H9 (cell line): ENCODE results near the gene ARFIP1. TPM values are rescaled to one million over a fixed set of nuclear protein-coding genes. Genes with fewer than 3 reads are reported as not detected.
A peak's percentile ranks its signal among the peaks of the same experiment; 100 is the strongest.

Source experiments
- DNase-seq: peaks from one replicate; pipeline ENCODE4 v3.0.0-alpha.2; 2017
- H2AFZ ChIP-seq: one replicate; pipeline ENCODE4 v1.6.1; 2013; ENCODE audit warnings: mild to moderate bottlenecking, low read length, control low read depth, moderate library complexity
- H2AK5ac ChIP-seq: 2 replicates; pipeline ENCODE4 v1.6.1; 2013; ENCODE audit warnings: low read length, control low read depth, mixed read lengths; ENCODE audit not compliant: insufficient read length
- H2BK120ac ChIP-seq: one replicate; pipeline ENCODE4 v1.6.1; 2013; ENCODE audit warnings: low read depth, mild to moderate bottlenecking, low read length, control low read depth, inconsistent platforms; ENCODE audit not compliant: poor library complexity, severe bottlenecking
- H2BK12ac ChIP-seq: 2 replicates; pipeline ENCODE4 v1.6.1; 2013; ENCODE audit warnings: low read length, control low read depth, mixed read lengths, low read depth; ENCODE audit not compliant: insufficient read length
- H2BK15ac ChIP-seq: 2 replicates; pipeline ENCODE4 v1.6.1; 2013; ENCODE audit warnings: low read depth, low read length, control low read depth
- H2BK20ac ChIP-seq: one replicate; pipeline ENCODE4 v1.6.1; 2013; ENCODE audit warnings: low read depth, mild to moderate bottlenecking, low read length, control low read depth, inconsistent platforms; ENCODE audit not compliant: poor library complexity, severe bottlenecking
- H2BK5ac ChIP-seq: 2 replicates; pipeline ENCODE4 v1.6.1; 2013; ENCODE audit warnings: low read length, control low read depth, mixed read lengths; ENCODE audit not compliant: insufficient read length
- H3K14ac ChIP-seq: 2 replicates; pipeline ENCODE4 v1.6.1; 2013; ENCODE audit warnings: low read length, control low read depth; ENCODE audit not compliant: insufficient read depth
- H3K18ac ChIP-seq: 2 replicates; pipeline ENCODE4 v1.6.1; 2013; ENCODE audit warnings: low read depth, mild to moderate bottlenecking, mixed read lengths, low read length, control low read depth; ENCODE audit not compliant: insufficient read length
- H3K23ac ChIP-seq: 2 replicates; pipeline ENCODE4 v1.6.1; 2013; ENCODE audit warnings: low read length, control low read depth, mixed read lengths, low read depth; ENCODE audit not compliant: insufficient read length
- H3K23me2 ChIP-seq: 2 replicates; pipeline ENCODE4 v1.6.1; 2013; ENCODE audit warnings: low read depth, mild to moderate bottlenecking, mixed read lengths, low read length, control low read depth; ENCODE audit not compliant: insufficient read length, poor library complexity, severe bottlenecking
- H3K27ac ChIP-seq: 2 replicates; pipeline ENCODE4 v1.5.1; 2013; ENCODE audit warnings: low read length, control low read depth, mixed read lengths, low read depth; ENCODE audit not compliant: insufficient read length
- H3K27me3 ChIP-seq: 2 replicates; pipeline ENCODE4 v1.6.1; 2013; ENCODE audit warnings: low read length, control low read depth, inconsistent platforms; ENCODE audit not compliant: insufficient read depth
- H3K4ac ChIP-seq: 2 replicates; pipeline ENCODE4 v1.6.1; 2013; ENCODE audit warnings: low read depth, mild to moderate bottlenecking, control low read depth, inconsistent platforms, low read length, moderate library complexity
- H3K4me1 ChIP-seq: 2 replicates; pipeline ENCODE4 v1.6.1; 2013; ENCODE audit warnings: low read length, control low read depth, inconsistent platforms; ENCODE audit not compliant: insufficient read depth
- H3K4me2 ChIP-seq: 2 replicates; pipeline ENCODE4 v1.6.1; 2013; ENCODE audit warnings: low read length, control low read depth, mixed read lengths; ENCODE audit not compliant: insufficient read length, insufficient read depth
- H3K56ac ChIP-seq: 2 replicates; pipeline ENCODE4 v1.6.1; 2013; ENCODE audit warnings: low read depth, mild to moderate bottlenecking, mixed read lengths, low read length, control low read depth; ENCODE audit not compliant: insufficient read length
- H3K79me1 ChIP-seq: 2 replicates; pipeline ENCODE4 v1.6.1; 2013; ENCODE audit warnings: low read depth, mild to moderate bottlenecking, moderate library complexity, low read length, control low read depth, inconsistent platforms; ENCODE audit not compliant: insufficient read depth, poor library complexity, severe bottlenecking
- H3K79me2 ChIP-seq: 2 replicates; pipeline ENCODE4 v1.6.1; 2013; ENCODE audit warnings: low read length, control low read depth, inconsistent platforms; ENCODE audit not compliant: insufficient read depth
- H3K9ac ChIP-seq: 2 replicates; pipeline ENCODE4 v1.6.1; 2013; ENCODE audit warnings: low read length, control low read depth, mixed read lengths; ENCODE audit not compliant: insufficient read length; ENCODE audit errors: extremely low read depth
- H3K9me3 ChIP-seq: one replicate; pipeline ENCODE4 v1.6.1; 2013; ENCODE audit warnings: low read depth, low read length, inconsistent platforms; ENCODE audit not compliant: control insufficient read depth
- H3T11ph ChIP-seq: one replicate; pipeline ENCODE4 v1.6.1; 2013; ENCODE audit warnings: mild to moderate bottlenecking, low read length, control low read depth, inconsistent platforms
- H4K20me1 ChIP-seq: one replicate; pipeline ENCODE4 v1.6.1; 2013; ENCODE audit not compliant: control insufficient read depth, insufficient read length, insufficient read depth
- H4K5ac ChIP-seq: 2 replicates; pipeline ENCODE4 v1.6.1; 2013; ENCODE audit warnings: low read depth, mild to moderate bottlenecking, mixed read lengths, low read length, control low read depth; ENCODE audit not compliant: insufficient read length
- H4K8ac ChIP-seq: replicated peaks from 2 replicates; pipeline ENCODE4 v1.6.1; 2013; ENCODE audit warnings: low read length, control low read depth, mixed read lengths, low read depth; ENCODE audit not compliant: insufficient read length
- H4K91ac ChIP-seq: 2 replicates; pipeline ENCODE4 v1.6.1; 2013; ENCODE audit warnings: low read depth, mild to moderate bottlenecking, moderate library complexity, mixed read lengths, low read length, control low read depth; ENCODE audit not compliant: insufficient read length
- H3K27ac Mint-ChIP-seq, 3 experiments: 2 replicates in 2 of 3; 3 replicates in 1 of 3; pipeline ENCODE4 v1.8.0; 2020 to 2021; ENCODE audit warnings: mixed read lengths in 3 of 3, mild to moderate bottlenecking in 1 of 3, moderate library complexity in 1 of 3
- H3K27me3 Mint-ChIP-seq: 2 replicates; pipeline ENCODE4 v1.8.0; 2021; ENCODE audit warnings: low read depth, mild to moderate bottlenecking, moderate library complexity, mixed read lengths
- H3K36me3 Mint-ChIP-seq, 3 experiments: 2 replicates in 2 of 3; 3 replicates in 1 of 3; pipeline ENCODE4 v1.8.0; 2020 to 2021; ENCODE audit warnings: low read depth in 3 of 3, mixed read lengths in 3 of 3; ENCODE audit not compliant: insufficient read depth in 1 of 3
- H3K4me1 Mint-ChIP-seq, 2 experiments: 2 replicates each; pipeline ENCODE4 v1.8.0; 2020; ENCODE audit warnings: mixed read lengths in 2 of 2
- H3K4me3 Mint-ChIP-seq, 2 experiments: 2 replicates in 1 of 2; 3 replicates in 1 of 2; pipeline ENCODE4 v1.8.0; 2020 to 2021; ENCODE audit warnings: mild to moderate bottlenecking in 2 of 2, mixed read lengths in 2 of 2, moderate library complexity in 1 of 2
- H3K9me3 Mint-ChIP-seq, 2 experiments: 2 replicates in 1 of 2; 3 replicates in 1 of 2; pipeline ENCODE4 v1.8.0; 2020; ENCODE audit warnings: mild to moderate bottlenecking in 2 of 2, mixed read lengths in 2 of 2, moderate library complexity in 1 of 2
- WGBS: extraction: QIAGEN DNeasy Blood & Tissue Kit; methylation state at CpG from one replicate; pipeline ENCODE4 v1.1.7; 2013; ENCODE audit warnings: missing lambda C conversion rate, low lambda C conversion rate, mixed read lengths; ENCODE audit not compliant: insufficient read length; ENCODE audit errors: extremely low coverage; 5-methylcytosine and 5-hydroxymethylcytosine counted together
- total RNA-seq: library from RNA; stranded (reverse); gene quantifications from 2 replicates; pipeline ENCODE4 v1.2.1, GENCODE V29; 2021
- TF ChIP-seq, protein P1 (sequence below): fragments of 200-600 bp; sonication (generic); conservative IDR thresholded peaks from 3 replicates; pipeline ENCODE4 v1.8.0; 2021; ENCODE audit warnings: antibody characterized with exemption, mild to moderate bottlenecking

The ARFIP1 gene
- total RNA-seq, 1 experiment from 2014 or later = 30.8 TPM

DNA sequence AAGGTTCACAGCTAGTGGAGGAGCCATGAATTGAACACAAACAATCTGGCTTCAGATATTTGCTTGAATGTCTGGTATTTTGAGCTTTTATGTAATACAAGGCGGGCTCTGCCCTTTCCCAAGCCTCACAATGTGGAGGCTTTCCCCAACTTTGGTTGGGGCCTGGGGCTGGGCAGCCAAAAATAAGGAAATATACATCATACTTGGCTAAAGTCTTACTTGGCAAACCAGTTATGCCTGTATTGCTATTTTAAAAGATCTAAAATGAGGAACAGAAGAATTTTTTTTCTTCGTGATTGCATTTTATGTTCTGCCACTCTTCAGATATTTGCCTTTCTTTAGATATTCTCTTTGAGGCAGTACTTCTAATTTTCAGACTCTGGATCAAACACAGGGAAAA is 26.1 kb downstream of the ARFIP1 start:
- H2BK20ac ChIP-seq = no peak overlapping the region
- no peak overlapping the region for H4K5ac ChIP-seq
- peak overlapping the region in 1 of 3 experiments; percentile 48; a peak in 1 of 7 replicates for H3K27ac Mint-ChIP-seq
- whole genome bisulfite sequencing = no CpG with 5 or more reads among the region's 2 CpGs
- no peaks in the 10 kb centered on the region for H3K23me2 ChIP-seq
- no peak overlapping the region for H3K4ac ChIP-seq
- H3K79me1 ChIP-seq = peaks cover 3% of the 10 kb centered on the region
- H3T11ph ChIP-seq = no peak overlapping the region
- no peak overlapping the region for H3K14ac ChIP-seq
- H3K9me3 Mint-ChIP-seq = peaks cover 10 to 11% of the 10 kb centered on the region in 2 experiments
- H3K79me2 ChIP-seq = peaks cover 2% of the 10 kb centered on the region; the same call in 1 of the 2 replicates
- H3K4me1 ChIP-seq = no peaks in the 10 kb centered on the region
- no peak overlapping the region for H3K27ac ChIP-seq
- no peak overlapping the region for H4K91ac ChIP-seq
- H2BK15ac ChIP-seq = no peak overlapping the region
- no peaks in the 10 kb centered on the region for H3K27me3 Mint-ChIP-seq
- peaks cover 15% of the 10 kb centered on the region in 2 experiments for H3K4me1 Mint-ChIP-seq
- no peak overlapping the region for H3K4me2 ChIP-seq
- no peak overlapping the region for H2BK12ac ChIP-seq
- no peak overlapping the region for H2AK5ac ChIP-seq
- H4K8ac ChIP-seq = no peak overlapping the region
- no peaks in the 10 kb centered on the region for H4K20me1 ChIP-seq
- no peak overlapping the region for H3K56ac ChIP-seq
- TF ChIP-seq, protein P1, sequence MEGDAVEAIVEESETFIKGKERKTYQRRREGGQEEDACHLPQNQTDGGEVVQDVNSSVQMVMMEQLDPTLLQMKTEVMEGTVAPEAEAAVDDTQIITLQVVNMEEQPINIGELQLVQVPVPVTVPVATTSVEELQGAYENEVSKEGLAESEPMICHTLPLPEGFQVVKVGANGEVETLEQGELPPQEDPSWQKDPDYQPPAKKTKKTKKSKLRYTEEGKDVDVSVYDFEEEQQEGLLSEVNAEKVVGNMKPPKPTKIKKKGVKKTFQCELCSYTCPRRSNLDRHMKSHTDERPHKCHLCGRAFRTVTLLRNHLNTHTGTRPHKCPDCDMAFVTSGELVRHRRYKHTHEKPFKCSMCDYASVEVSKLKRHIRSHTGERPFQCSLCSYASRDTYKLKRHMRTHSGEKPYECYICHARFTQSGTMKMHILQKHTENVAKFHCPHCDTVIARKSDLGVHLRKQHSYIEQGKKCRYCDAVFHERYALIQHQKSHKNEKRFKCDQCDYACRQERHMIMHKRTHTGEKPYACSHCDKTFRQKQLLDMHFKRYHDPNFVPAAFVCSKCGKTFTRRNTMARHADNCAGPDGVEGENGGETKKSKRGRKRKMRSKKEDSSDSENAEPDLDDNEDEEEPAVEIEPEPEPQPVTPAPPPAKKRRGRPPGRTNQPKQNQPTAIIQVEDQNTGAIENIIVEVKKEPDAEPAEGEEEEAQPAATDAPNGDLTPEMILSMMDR = no peak
- no peak overlapping the region for H3K4me3 Mint-ChIP-seq
- DNase-seq = no peak
- H3K9me3 ChIP-seq = no peaks in the 10 kb centered on the region
- no peak overlapping the region for H3K18ac ChIP-seq
- no peak overlapping the region for H2BK5ac ChIP-seq
- no peak overlapping the region for H2BK120ac ChIP-seq
- no peak overlapping the region for H3K23ac ChIP-seq
- no peak overlapping the region for H3K9ac ChIP-seq
- no peaks in the 10 kb centered on the region for H3K27me3 ChIP-seq
- peaks cover 7 to 24% (median 19%) of the 10 kb centered on the region in 3 experiments for H3K36me3 Mint-ChIP-seq
- H2AFZ ChIP-seq = no peak overlapping the region
